H9 (cell line): ENCODE measurements around the gene MATN4. TPM values are rescaled to one million over a fixed set of nuclear protein-coding genes. Genes with fewer than 3 reads are reported as not detected.
A peak's percentile ranks its signal among the peaks of the same experiment; 100 is the strongest.

Experiments used
- DNase-seq: peaks from one replicate; pipeline ENCODE4 v3.0.0-alpha.2; 2017
- H2AFZ ChIP-seq: one replicate; pipeline ENCODE4 v1.6.1; 2013; ENCODE audit warnings: mild to moderate bottlenecking, low read length, control low read depth, moderate library complexity
- H2AK5ac ChIP-seq: 2 replicates; pipeline ENCODE4 v1.6.1; 2013; ENCODE audit warnings: low read length, control low read depth, mixed read lengths; ENCODE audit not compliant: insufficient read length
- H2BK120ac ChIP-seq: one replicate; pipeline ENCODE4 v1.6.1; 2013; ENCODE audit warnings: low read depth, mild to moderate bottlenecking, low read length, control low read depth, inconsistent platforms; ENCODE audit not compliant: poor library complexity, severe bottlenecking
- H2BK12ac ChIP-seq: 2 replicates; pipeline ENCODE4 v1.6.1; 2013; ENCODE audit warnings: low read length, control low read depth, mixed read lengths, low read depth; ENCODE audit not compliant: insufficient read length
- H2BK15ac ChIP-seq: 2 replicates; pipeline ENCODE4 v1.6.1; 2013; ENCODE audit warnings: low read depth, low read length, control low read depth
- H2BK20ac ChIP-seq: one replicate; pipeline ENCODE4 v1.6.1; 2013; ENCODE audit warnings: low read depth, mild to moderate bottlenecking, low read length, control low read depth, inconsistent platforms; ENCODE audit not compliant: poor library complexity, severe bottlenecking
- H2BK5ac ChIP-seq: 2 replicates; pipeline ENCODE4 v1.6.1; 2013; ENCODE audit warnings: low read length, control low read depth, mixed read lengths; ENCODE audit not compliant: insufficient read length
- H3K14ac ChIP-seq: 2 replicates; pipeline ENCODE4 v1.6.1; 2013; ENCODE audit warnings: low read length, control low read depth; ENCODE audit not compliant: insufficient read depth
- H3K18ac ChIP-seq: 2 replicates; pipeline ENCODE4 v1.6.1; 2013; ENCODE audit warnings: low read depth, mild to moderate bottlenecking, mixed read lengths, low read length, control low read depth; ENCODE audit not compliant: insufficient read length
- H3K23ac ChIP-seq: 2 replicates; pipeline ENCODE4 v1.6.1; 2013; ENCODE audit warnings: low read length, control low read depth, mixed read lengths, low read depth; ENCODE audit not compliant: insufficient read length
- H3K23me2 ChIP-seq: 2 replicates; pipeline ENCODE4 v1.6.1; 2013; ENCODE audit warnings: low read depth, mild to moderate bottlenecking, mixed read lengths, low read length, control low read depth; ENCODE audit not compliant: insufficient read length, poor library complexity, severe bottlenecking
- H3K27ac ChIP-seq: 2 replicates; pipeline ENCODE4 v1.5.1; 2013; ENCODE audit warnings: low read length, control low read depth, mixed read lengths, low read depth; ENCODE audit not compliant: insufficient read length
- H3K27me3 ChIP-seq: 2 replicates; pipeline ENCODE4 v1.6.1; 2013; ENCODE audit warnings: low read length, control low read depth, inconsistent platforms; ENCODE audit not compliant: insufficient read depth
- H3K4ac ChIP-seq: 2 replicates; pipeline ENCODE4 v1.6.1; 2013; ENCODE audit warnings: low read depth, mild to moderate bottlenecking, control low read depth, inconsistent platforms, low read length, moderate library complexity
- H3K4me1 ChIP-seq: 2 replicates; pipeline ENCODE4 v1.6.1; 2013; ENCODE audit warnings: low read length, control low read depth, inconsistent platforms; ENCODE audit not compliant: insufficient read depth
- H3K4me2 ChIP-seq: 2 replicates; pipeline ENCODE4 v1.6.1; 2013; ENCODE audit warnings: low read length, control low read depth, mixed read lengths; ENCODE audit not compliant: insufficient read length, insufficient read depth
- H3K56ac ChIP-seq: 2 replicates; pipeline ENCODE4 v1.6.1; 2013; ENCODE audit warnings: low read depth, mild to moderate bottlenecking, mixed read lengths, low read length, control low read depth; ENCODE audit not compliant: insufficient read length
- H3K79me1 ChIP-seq: 2 replicates; pipeline ENCODE4 v1.6.1; 2013; ENCODE audit warnings: low read depth, mild to moderate bottlenecking, moderate library complexity, low read length, control low read depth, inconsistent platforms; ENCODE audit not compliant: insufficient read depth, poor library complexity, severe bottlenecking
- H3K79me2 ChIP-seq: 2 replicates; pipeline ENCODE4 v1.6.1; 2013; ENCODE audit warnings: low read length, control low read depth, inconsistent platforms; ENCODE audit not compliant: insufficient read depth
- H3K9ac ChIP-seq: 2 replicates; pipeline ENCODE4 v1.6.1; 2013; ENCODE audit warnings: low read length, control low read depth, mixed read lengths; ENCODE audit not compliant: insufficient read length; ENCODE audit errors: extremely low read depth
- H3K9me3 ChIP-seq: one replicate; pipeline ENCODE4 v1.6.1; 2013; ENCODE audit warnings: low read depth, low read length, inconsistent platforms; ENCODE audit not compliant: control insufficient read depth
- H3T11ph ChIP-seq: one replicate; pipeline ENCODE4 v1.6.1; 2013; ENCODE audit warnings: mild to moderate bottlenecking, low read length, control low read depth, inconsistent platforms
- H4K20me1 ChIP-seq: one replicate; pipeline ENCODE4 v1.6.1; 2013; ENCODE audit not compliant: control insufficient read depth, insufficient read length, insufficient read depth
- H4K5ac ChIP-seq: 2 replicates; pipeline ENCODE4 v1.6.1; 2013; ENCODE audit warnings: low read depth, mild to moderate bottlenecking, mixed read lengths, low read length, control low read depth; ENCODE audit not compliant: insufficient read length
- H4K8ac ChIP-seq: replicated peaks from 2 replicates; pipeline ENCODE4 v1.6.1; 2013; ENCODE audit warnings: low read length, control low read depth, mixed read lengths, low read depth; ENCODE audit not compliant: insufficient read length
- H4K91ac ChIP-seq: 2 replicates; pipeline ENCODE4 v1.6.1; 2013; ENCODE audit warnings: low read depth, mild to moderate bottlenecking, moderate library complexity, mixed read lengths, low read length, control low read depth; ENCODE audit not compliant: insufficient read length
- H3K27ac Mint-ChIP-seq, 3 experiments: 2 replicates in 2 of 3; 3 replicates in 1 of 3; pipeline ENCODE4 v1.8.0; 2020 to 2021; ENCODE audit warnings: mixed read lengths in 3 of 3, mild to moderate bottlenecking in 1 of 3, moderate library complexity in 1 of 3
- H3K27me3 Mint-ChIP-seq: 2 replicates; pipeline ENCODE4 v1.8.0; 2021; ENCODE audit warnings: low read depth, mild to moderate bottlenecking, moderate library complexity, mixed read lengths
- H3K36me3 Mint-ChIP-seq, 3 experiments: 2 replicates in 2 of 3; 3 replicates in 1 of 3; pipeline ENCODE4 v1.8.0; 2020 to 2021; ENCODE audit warnings: low read depth in 3 of 3, mixed read lengths in 3 of 3; ENCODE audit not compliant: insufficient read depth in 1 of 3
- H3K4me1 Mint-ChIP-seq, 2 experiments: 2 replicates each; pipeline ENCODE4 v1.8.0; 2020; ENCODE audit warnings: mixed read lengths in 2 of 2
- H3K4me3 Mint-ChIP-seq, 2 experiments: 2 replicates in 1 of 2; 3 replicates in 1 of 2; pipeline ENCODE4 v1.8.0; 2020 to 2021; ENCODE audit warnings: mild to moderate bottlenecking in 2 of 2, mixed read lengths in 2 of 2, moderate library complexity in 1 of 2
- H3K9me3 Mint-ChIP-seq, 2 experiments: 2 replicates in 1 of 2; 3 replicates in 1 of 2; pipeline ENCODE4 v1.8.0; 2020; ENCODE audit warnings: mild to moderate bottlenecking in 2 of 2, mixed read lengths in 2 of 2, moderate library complexity in 1 of 2
- WGBS: extraction: QIAGEN DNeasy Blood & Tissue Kit; methylation state at CpG from one replicate; pipeline ENCODE4 v1.1.7; 2013; ENCODE audit warnings: missing lambda C conversion rate, low lambda C conversion rate, mixed read lengths; ENCODE audit not compliant: insufficient read length; ENCODE audit errors: extremely low coverage; 5-methylcytosine and 5-hydroxymethylcytosine counted together
- total RNA-seq: library from RNA; stranded (reverse); gene quantifications from 2 replicates; pipeline ENCODE4 v1.2.1, GENCODE V29; 2021
- TF ChIP-seq, protein P1 (sequence below): fragments of 200-600 bp; sonication (generic); conservative IDR thresholded peaks from 3 replicates; pipeline ENCODE4 v1.8.0; 2021; ENCODE audit warnings: antibody characterized with exemption, mild to moderate bottlenecking

Gene MATN4
- total RNA-seq, 1 experiment from 2014 or later, result 0.11 TPM

- H3K79me2 ChIP-seq, result no peaks in the 10 kb centered on the region
- no CpG with 5 or more reads among the region's 3 CpGs for WGBS
- DNase-seq, result peak; percentile 10
- no peak overlapping the region for H2AFZ ChIP-seq
- no peak overlapping the region for H3K4ac ChIP-seq
- TF ChIP-seq, protein P1, sequence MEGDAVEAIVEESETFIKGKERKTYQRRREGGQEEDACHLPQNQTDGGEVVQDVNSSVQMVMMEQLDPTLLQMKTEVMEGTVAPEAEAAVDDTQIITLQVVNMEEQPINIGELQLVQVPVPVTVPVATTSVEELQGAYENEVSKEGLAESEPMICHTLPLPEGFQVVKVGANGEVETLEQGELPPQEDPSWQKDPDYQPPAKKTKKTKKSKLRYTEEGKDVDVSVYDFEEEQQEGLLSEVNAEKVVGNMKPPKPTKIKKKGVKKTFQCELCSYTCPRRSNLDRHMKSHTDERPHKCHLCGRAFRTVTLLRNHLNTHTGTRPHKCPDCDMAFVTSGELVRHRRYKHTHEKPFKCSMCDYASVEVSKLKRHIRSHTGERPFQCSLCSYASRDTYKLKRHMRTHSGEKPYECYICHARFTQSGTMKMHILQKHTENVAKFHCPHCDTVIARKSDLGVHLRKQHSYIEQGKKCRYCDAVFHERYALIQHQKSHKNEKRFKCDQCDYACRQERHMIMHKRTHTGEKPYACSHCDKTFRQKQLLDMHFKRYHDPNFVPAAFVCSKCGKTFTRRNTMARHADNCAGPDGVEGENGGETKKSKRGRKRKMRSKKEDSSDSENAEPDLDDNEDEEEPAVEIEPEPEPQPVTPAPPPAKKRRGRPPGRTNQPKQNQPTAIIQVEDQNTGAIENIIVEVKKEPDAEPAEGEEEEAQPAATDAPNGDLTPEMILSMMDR, result no peak
- H4K91ac ChIP-seq, result no peak overlapping the region
- H3K27ac Mint-ChIP-seq, result no peak overlapping the region
- H3K36me3 Mint-ChIP-seq, result no peaks in the 10 kb centered on the region
- H2BK15ac ChIP-seq, result no peak overlapping the region
- H3K4me1 Mint-ChIP-seq, result peaks cover 10 to 22% of the 10 kb centered on the region in 2 experiments
- peaks cover 2% of the 10 kb centered on the region for H3K23me2 ChIP-seq
- no peak overlapping the region for H3K56ac ChIP-seq
- no peaks in the 10 kb centered on the region for H4K20me1 ChIP-seq
- no peaks in the 10 kb centered on the region for H3K4me1 ChIP-seq
- H3K4me3 Mint-ChIP-seq, result no peak overlapping the region
- no peaks in the 10 kb centered on the region for H3K79me1 ChIP-seq
- peaks cover 34% of the 10 kb centered on the region for H3K27me3 Mint-ChIP-seq
- H3K9me3 Mint-ChIP-seq, result peaks cover 4 to 6% of the 10 kb centered on the region in 2 experiments; a peak in 2 of 5 replicates
- H2BK12ac ChIP-seq, result no peak overlapping the region
- H3K9me3 ChIP-seq, result no peaks in the 10 kb centered on the region
- no peak overlapping the region for H3K4me2 ChIP-seq
- no peak overlapping the region for H3K14ac ChIP-seq
- H2BK5ac ChIP-seq, result no peak overlapping the region
- no peak overlapping the region for H3K9ac ChIP-seq
- no peak overlapping the region for H2AK5ac ChIP-seq
- no peak overlapping the region for H3K27ac ChIP-seq
- no peak overlapping the region for H4K5ac ChIP-seq
- no peak overlapping the region for H2BK20ac ChIP-seq
- H3K23ac ChIP-seq, result no peak overlapping the region
- H3K18ac ChIP-seq, result no peak overlapping the region
- no peak overlapping the region for H2BK120ac ChIP-seq
- no peak overlapping the region for H4K8ac ChIP-seq
- H3K27me3 ChIP-seq, result no peaks in the 10 kb centered on the region
- no peak overlapping the region for H3T11ph ChIP-seq
Observed at GRCh38 chr20:45309075-45309474, 976 bp upstream of the MATN4 start.
